ENCODE measurements around the gene ARHGAP9.

Gene ARHGAP9

DNA sequence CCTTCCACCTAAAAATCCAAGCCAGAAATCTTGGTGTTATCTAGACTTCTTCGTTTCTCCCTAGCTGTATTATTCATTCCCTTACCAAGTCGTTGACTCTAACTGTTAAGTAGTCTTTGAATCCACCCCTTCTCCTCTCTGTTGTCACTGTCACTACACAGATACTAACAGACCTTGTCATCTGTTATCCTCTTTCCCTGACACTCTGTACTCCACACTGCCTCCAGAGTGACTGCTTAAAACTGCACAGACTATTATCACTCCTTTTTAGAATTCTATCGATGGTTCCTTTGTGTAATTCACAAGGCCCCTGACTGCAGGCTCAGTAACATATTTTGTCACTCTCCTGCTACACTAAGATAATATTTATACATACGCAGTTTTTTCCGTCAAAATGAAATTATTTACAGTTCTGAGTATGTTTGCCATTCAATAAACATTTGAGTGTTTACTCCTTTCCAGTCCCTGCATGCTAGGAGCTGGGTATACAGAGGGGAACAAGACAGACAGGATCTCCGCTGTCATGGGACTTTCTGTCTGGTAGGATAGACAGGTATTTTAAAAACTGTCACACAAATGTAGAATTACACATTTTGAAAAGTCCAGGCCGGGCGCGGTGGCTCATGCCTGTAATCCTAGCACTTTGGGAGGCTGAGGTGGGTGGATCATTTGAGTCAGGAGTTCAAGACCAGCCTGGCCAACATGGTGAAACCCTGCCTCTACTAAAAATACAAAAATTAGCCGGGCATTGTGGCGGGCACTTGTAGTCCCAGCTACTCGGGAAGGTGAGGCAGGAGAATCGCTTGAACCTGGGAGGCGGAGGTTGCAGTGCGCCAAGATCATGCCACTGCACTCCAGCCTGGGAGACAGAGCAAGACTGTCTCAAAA, 12.0 kb upstream of the ARHGAP9 start:
- no peak for DNase-seq

DNA sequence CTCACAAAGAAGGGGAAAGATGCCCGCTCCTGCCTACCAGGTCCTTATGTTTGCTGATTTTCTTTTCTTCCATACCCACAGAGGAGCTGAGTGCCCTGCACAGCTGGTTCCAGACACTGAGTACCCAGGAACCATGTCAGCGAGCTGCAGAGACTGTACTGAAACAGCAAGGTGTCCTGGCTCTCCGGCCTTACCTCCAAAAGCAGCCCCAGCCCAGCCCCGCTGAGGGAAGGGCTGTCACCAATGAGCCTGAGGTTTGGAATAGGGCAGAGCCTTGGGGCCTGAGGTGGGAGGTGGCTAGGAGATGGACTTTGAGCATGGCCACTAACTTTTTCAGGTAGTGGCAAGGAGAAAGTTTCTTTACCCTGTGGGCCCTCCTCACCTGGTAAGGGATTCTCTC, 10.5 kb upstream of the ARHGAP9 start:
- DNase-seq: no peak

- no peak for DNase-seq
Measured at GRCh38 chr12:57489157-57489641, 9.5 kb upstream of the ARHGAP9 start.

DNA sequence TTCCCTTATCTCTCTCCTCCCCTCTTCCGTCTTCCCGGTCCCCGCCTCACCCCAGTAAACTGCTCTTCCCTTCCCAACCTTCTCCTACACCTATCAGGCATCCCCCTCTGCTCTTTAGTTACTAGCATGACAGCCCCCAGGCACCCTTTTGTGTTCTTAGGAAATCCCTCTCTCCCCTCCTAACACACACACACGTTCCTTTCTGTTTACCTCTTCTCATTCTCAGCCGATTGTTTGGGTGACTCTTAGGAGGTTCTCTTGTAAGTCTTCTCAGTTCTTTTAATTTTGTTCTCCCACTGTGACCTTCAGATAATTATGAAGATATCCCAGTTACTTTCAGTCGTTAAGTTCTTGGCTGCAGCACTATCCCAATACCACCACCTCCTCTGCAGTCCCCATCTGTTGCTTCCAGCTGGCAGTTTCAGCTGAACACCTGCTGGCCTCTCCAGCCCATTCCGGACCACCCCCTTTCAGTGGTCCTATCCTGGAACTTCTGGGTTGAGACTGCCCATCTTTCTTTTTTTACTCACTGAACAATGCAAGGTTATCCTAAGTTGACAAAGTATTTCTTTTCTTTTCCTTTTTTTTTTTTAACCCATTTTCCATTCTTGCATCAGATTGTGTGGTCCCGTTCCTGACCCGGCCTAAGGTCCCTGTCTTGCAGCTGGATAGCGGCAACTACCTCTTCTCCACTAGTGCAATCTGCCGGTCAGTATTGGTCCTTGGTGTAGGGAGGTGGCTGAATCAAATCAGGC, 8.9 kb upstream of the ARHGAP9 start:
- DNase-seq: no peak

GRCh38 chr12:57487597-57488401, 8.1 kb upstream of the ARHGAP9 start, which contains the start of gene MARS1:
Gene MARS1, plus strand, starts transcription at chr12:57488068. Its CDS starts 23 bp downstream, at chr12:57488091.
- peak; percentile 95 for DNase-seq

DNA sequence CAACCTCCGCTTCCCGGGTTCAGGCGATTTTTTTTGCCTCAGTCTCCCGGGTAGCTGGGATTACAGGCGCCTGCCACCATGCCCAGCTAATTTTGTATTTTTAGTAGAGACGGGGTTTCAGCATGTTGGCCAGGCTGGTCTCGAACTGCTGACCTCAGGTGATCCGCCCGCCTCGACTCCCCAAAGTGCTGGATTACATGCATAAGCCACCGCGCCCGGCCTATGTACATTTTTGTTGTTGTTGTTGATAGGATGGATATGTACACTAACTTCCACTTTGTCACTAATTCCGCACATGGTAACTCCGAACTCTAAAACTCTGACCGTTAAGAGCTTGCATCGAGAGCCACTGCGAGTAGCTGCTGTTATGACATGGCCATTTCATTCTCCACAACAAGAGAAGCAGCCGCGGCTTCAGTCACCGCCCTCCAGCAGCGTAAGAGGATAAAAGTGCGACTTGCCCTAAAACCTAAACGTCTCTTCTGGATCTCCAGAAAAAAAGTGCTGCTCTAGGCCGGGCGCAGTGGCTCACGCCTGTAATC, 7.5 kb upstream of the ARHGAP9 start:
- DNase-seq: no peak

DNA sequence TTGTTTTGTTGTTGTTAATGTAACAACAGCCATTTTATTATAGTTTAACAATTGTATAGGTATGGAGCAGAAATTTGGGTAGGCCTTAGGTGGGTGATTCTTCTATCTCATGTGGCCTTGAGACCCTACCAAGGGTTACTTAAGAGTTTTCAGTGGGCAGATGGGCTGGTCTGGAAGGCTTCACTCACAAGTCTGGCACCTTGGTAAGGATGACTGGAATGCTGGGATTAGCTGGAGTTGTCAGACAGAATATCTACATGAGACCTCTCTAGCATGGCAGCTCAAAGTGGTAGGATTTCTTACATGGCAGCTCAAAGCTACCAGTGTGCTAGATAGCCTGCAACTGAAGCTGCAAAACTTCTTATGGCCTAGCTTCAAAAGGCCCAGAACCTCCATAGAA, 6.0 kb upstream of the ARHGAP9 start:
- no peak for DNase-seq

DNA sequence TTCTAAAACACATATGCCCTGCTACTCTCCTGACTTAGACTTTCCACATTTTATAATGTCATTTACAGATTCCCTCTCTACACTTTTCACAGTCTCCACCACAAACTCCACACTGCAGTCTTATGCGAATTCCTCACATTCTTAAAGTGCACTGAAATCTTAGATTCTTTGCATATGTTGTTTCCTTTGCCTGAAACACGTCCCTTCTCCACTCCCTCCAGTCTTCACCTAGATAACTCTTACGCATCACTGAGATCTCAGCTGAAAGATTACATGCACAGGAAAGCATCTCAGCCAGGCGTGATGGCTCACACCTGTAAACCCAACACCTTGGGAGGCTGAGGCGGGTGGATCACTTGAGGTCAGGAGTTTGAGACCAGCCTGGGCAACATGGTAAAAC, 3.8 kb upstream of the ARHGAP9 start:
- DNase-seq: no peak

DNA sequence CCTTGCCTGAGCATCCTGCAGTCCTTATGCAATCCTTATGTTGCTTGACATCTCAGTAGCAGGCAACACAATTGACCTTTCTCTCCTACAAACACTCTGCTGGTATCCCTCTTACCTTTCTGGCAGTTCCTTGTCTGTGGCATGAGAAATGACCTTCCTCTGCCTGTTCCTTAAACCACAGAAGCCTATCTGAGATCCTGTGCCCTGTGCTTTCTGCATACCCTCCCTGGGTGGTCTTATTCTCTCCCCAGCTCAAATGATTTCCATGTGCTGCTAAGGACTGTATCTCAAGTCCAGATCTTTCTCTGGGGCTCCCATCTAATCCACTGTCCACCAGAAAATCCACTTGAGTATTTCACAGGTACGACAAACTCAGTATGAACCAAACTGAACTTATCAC, 2.0 kb upstream of the ARHGAP9 start:
- DNase-seq: no peak

DNA sequence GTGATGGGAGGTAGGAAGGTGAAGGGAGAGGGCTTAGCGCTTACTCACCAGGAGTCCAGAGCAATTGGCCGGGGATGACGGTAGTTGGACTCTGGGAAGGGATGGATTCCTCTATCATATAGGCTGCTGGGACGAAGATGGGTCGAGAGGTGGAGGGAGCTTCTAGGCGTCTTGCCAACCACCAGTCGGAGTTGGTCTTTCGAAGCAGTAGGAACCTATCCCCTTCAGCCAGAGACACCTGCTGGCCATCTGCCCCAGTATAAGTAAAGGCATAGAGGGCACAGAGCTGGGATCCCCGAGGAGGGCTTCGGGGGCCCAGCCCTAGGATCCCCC, 657 bp downstream of the ARHGAP9 start:
- DNase-seq: no peak

DNA sequence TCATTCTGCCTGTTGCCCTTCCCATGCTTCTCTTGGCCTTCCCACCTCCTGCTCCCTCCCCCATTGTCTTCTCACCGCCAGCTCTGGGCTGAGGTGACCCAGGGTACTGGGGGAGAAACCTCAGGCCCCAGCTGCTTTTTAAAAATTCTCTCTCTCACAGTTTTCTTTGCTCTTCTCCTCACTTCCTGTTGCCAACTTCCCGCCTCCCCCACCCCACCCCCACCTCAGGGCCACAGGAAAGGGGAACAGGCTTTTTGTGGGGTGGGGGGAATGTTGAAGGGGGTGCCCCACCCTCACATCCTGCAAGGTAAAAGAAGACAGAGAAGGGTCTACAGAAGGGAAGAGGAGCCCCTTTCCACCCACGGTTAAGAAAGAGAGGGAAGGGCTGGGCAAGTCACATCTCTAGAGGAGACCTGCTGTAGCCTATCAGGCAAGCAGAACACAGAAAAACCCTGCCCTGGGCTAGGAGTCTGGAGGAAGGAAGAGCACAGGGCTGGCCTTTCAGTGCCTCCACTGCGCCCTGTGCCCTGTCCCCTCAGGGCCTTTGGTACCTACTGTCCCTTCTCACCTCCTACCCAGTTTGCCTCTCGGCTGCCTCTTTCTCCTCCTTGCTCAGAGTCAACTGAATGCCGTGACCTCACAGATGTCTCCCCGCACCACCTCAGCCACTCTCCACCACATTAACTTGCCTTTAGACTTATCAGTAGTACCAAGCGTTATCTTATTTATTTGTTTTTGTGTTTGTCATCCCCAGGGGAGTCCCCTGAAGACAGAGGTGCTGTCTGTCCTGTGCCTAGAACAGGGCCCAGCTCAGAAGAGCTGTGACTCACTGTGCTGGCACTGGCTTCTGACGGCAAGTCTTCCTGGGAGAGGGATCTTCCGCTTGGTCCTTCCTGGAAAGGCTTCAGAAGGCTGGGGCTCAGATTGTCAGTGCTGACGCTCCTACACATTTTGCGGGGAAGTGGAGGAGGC, 1.7 kb downstream of the ARHGAP9 start:
- DNase-seq: peak; percentile 53

DNA sequence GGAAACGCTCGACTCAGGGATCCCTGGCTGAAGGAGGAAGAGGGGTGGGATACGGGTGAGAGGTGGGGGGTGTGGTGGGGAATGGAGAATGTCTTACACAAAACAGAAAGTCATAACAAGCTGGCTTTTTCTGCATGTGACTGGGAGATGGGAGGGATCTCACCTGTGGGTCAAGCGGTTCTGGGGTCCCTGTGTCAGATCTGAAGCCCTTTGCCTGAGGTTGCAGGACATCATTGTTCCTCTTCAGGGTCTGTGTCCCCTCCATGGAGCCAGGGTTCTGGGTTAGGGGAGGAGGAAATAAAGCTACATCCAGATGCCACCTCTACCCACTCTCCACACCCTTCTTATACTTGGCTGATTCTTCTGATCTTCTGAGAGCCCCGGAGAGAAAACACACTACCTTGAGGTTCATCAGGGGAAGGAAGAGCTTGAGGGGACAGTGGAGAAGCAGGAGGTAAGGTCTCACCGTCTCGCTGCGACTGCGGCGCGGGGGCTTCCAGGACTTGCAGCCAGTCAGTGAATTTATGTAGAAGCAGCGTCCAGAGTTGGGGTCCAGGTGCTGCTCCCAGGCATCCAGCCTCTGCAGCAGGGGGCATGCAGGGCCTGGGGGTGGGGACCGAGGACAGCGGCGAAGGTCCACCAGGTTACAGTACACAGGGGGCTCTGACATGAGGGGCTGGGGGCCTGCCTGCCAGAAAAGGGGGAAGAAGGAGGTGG, 2.5 kb downstream of the ARHGAP9 start:
- DNase-seq: no peak

DNA sequence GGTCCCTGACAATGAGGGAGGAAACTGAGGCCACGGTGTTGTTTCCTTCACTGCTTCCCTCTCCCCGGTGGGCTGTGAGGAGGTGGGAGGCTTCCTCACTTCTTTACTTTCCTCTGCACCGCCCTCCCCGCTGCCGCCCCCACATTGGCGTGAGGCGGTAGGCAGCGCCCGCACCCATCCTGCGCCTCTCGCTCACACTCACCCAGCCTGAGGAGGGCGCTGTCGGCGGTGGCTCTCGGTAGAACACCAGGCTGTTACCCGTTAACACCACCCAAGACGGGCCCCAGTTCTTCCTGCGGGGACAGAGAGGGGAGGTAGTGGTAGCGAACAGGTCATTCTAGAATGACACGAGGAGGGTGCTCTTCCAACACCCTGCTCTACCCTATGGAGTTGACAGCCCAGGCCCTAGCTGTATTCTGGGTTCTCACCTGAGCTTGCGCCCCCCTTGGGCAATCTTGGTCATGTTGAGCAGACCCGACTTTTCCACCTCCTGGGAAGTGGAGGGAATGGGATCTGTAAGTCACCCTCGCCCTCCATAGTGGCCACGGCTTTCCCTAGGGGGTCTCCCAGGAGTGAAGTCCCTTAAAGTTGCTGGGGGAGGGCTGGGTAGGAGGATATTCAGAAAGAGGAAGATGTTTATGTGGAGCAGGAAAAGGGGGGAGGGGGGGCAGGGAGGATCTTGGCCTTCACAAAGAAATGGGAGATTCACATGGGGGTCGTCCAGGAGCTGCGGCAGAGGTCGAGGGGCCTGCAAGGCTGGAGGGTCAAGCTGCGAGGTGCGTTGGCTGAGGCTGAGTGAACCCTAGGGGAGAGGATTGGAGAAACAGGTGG, 3.3 kb downstream of the ARHGAP9 start:
- peak; percentile 91 for DNase-seq

DNA sequence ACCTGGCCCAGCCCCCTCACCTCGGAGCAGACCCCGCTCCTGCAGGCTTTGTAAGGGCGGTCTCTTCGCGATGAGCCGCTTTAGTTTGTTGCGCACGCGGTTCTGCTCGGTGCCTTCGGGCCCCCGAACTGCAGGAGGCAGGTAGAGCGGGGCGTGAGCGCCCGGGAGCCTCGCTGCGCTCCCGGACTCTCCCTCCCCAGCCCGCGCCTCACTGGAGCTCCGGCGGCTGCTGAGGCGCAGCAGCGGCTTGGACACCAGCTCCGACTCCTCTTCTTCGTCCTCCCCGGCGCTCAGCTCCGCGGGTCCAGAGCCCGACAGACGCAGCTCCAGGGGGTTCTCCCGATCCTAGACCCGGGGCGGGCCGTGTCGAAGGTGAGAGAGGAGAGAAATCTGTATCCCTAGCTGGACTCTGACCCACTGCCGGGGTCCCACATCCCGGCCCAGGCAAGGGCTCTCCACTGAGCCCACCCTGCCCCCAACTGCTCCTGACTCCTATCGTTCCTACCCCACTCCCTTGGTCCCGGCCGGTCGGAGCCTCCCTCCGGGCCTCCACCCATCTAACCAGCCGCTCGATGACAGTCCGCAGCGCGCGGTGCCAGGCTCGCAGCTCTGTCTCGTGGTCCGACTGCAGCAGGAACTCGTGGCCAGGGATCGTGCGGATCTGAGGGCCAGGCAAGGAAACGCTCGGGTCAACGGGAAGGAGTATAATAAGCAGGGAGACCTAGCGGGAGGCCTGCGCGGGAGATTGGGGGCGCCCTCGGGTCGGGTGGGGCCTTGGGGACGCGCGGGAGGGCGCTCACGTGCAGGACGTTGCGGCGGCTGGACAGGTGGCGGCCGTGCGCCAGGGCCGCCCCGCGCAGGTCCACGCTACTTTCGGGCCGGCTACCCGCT, 4.2 kb downstream of the ARHGAP9 start:
- DNase-seq: no peak

DNA sequence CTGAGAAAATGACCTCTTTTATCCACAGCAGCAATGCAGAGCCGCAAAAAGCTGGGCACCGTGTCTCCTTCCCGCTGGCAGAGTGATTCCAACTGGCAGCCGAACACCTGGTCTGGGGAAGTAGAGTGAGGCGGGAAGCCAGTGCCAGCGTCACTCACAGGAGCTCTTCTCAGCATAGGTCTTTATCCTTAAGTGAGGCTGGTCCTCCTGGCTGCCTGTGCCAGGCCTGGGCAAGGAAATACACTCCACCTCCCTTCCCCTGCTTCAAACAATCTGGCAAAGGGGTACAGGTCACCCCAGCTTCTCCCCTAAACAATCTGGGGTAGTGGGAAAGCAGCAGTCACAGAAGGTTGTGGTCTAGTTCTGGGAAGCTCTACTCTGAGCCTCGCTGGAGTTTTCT, 4.8 kb downstream of the ARHGAP9 start:
- DNase-seq: no peak

- no peak for DNase-seq
Measured at GRCh38 chr12:57474430-57474829, 5.2 kb downstream of the ARHGAP9 start.

DNA sequence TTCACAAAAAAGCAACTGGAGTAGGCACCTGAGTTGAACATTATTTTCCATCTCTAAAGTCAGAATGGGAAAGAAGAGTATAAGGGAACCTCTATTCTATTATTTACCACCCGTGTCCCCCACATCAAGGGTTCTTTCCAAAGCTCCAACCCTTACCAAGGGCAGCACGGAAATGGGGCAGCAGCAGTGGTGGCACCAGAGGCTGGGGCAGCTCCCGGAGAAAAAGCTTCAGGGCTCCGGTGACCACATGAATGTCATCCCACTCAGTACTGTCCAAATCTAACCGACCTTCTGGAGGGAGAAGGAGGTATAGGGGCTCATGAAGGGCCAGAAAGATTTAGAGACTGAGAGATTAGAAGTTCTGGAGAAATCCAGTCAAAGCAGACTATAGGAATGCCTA, 5.8 kb downstream of the ARHGAP9 start:
- DNase-seq: no peak

- no peak for DNase-seq
Measured at GRCh38 chr12:57473392-57473791, 6.3 kb downstream of the ARHGAP9 start.

GRCh38 chr12:57472391-57472790, 7.3 kb downstream of the ARHGAP9 start:
- DNase-seq: no peak

Data from activated CD4-positive, alpha-beta T cell treated with anti-CD3 and anti-CD28 coated beads for 48 hours (primary cell).